Retinal pigment epithelial cell (primary cell): Measurements from ENCODE around the gene SH3RF3.

Experiments used
- DNase-seq: peaks from one replicate; pipeline ENCODE4 v3.0.0-alpha.2; 2010; ENCODE audit warnings: low read depth
- H3K4me3 ChIP-seq: 2 replicates; pipeline ENCODE4 v1.5.1; 2011; ENCODE audit warnings: mild to moderate bottlenecking, low read length, control low read depth, moderate library complexity
- CTCF ChIP-seq: conservative IDR thresholded peaks from 2 replicates; pipeline ENCODE4 v1.5.1; 2011; ENCODE audit warnings: low read depth, low read length, control low read depth, inconsistent platforms

Gene SH3RF3

GRCh38 chr2:109498906-109499305 lies 369.9 kb downstream of the SH3RF3 start:
- H3K4me3 ChIP-seq = no peak overlapping the region
- no peak for DNase-seq
- no peak for TF ChIP-seq CTCF

GRCh38 chr2:109499566-109499965 lies 370.6 kb downstream of the SH3RF3 start:
- H3K4me3 ChIP-seq = no peak overlapping the region
- no peak for DNase-seq
- no peak for TF ChIP-seq CTCF

- no peak for TF ChIP-seq CTCF
- H3K4me3 ChIP-seq = no peak overlapping the region
Observed at GRCh38 chr2:109500910-109501309, 371.9 kb downstream of the SH3RF3 start.

GRCh38 chr2:109501461-109501860 lies 372.5 kb downstream of the SH3RF3 start:
- no peak overlapping the region for H3K4me3 ChIP-seq
- no peak for TF ChIP-seq CTCF
- no peak for DNase-seq

More at GRCh38 chr2:109500910-109501309, 371.9 kb downstream of the SH3RF3 start:
- DNase-seq = no peak

- no peak for DNase-seq
- TF ChIP-seq CTCF = no peak
- no peak overlapping the region for H3K4me3 ChIP-seq
Observed at GRCh38 chr2:109503191-109503590, 374.2 kb downstream of the SH3RF3 start.

GRCh38 chr2:109507217-109507616 lies 378.2 kb downstream of the SH3RF3 start:
- DNase-seq = no peak
- no peak overlapping the region for H3K4me3 ChIP-seq
- no peak for TF ChIP-seq CTCF

GRCh38 chr2:109507828-109508227 lies 378.8 kb downstream of the SH3RF3 start:
- no peak for DNase-seq
- no peak overlapping the region for H3K4me3 ChIP-seq
- TF ChIP-seq CTCF = no peak
